A549 (cell line): ENCODE data around the gene CCDC27. TPM values are rescaled to one million over a fixed set of nuclear protein-coding genes. Genes with fewer than 3 reads are reported as not detected.

Experiments used
- ATAC-seq, 2 experiments: fragments of 200-7000 bp in 1 of 2; fragments of >200 bp in 1 of 2; cut with Nextera tagmentation in 1 of 2; cut with Tn5 transposase in 1 of 2; 3 replicates each; pipeline versions ENCODE4 v1.8.0 to v1.9.1; 2018 to 2020; ENCODE audit warnings: mild to moderate bottlenecking in 1 of 2, moderate library complexity in 1 of 2
- CTCF ChIA-PET: fragments of 300-600 bp; sonication (Branson Sonifier 250); formaldehyde crosslinking; extraction: SDS; loops from one replicate; lab custom pipeline; 2021; ENCODE audit warnings: antibody characterized with exemption, inconsistent platforms; lab: Yijun Ruan, JAX
- POLR2A ChIA-PET: fragments of 350-600 bp; formaldehyde crosslinking; extraction: SDS; loops from one replicate; lab custom pipeline; 2021; ENCODE audit warnings: antibody characterized with exemption, inconsistent platforms; lab: Yijun Ruan, JAX
- DNase-seq, 2 experiments: peaks; one replicate each; pipeline versions ENCODE4 v3.0.0 to v3.0.0-alpha.2; 2011 to 2016; ENCODE audit warnings: low read depth in 1 of 2, low spot score in 1 of 2
- FAIRE-seq: peaks from 2 replicates; lab custom pipeline; 2011; peaks lifted over from hg19 to GRCh38; lab: Jason Lieb, UNC
- H3K27ac ChIP-seq, 2 experiments: fragments of >200 bp; sonication (Bioruptor Twin); formaldehyde crosslinking; 3 replicates each; pipeline ENCODE4 v1.5.1; 2016 to 2017
- H3K4me1 ChIP-seq: fragments of >200 bp; sonication (Bioruptor Twin); formaldehyde crosslinking; 3 replicates; pipeline ENCODE4 v1.6.1; 2016
- H3K4me2 ChIP-seq: fragments of >200 bp; sonication (Bioruptor Twin); formaldehyde crosslinking; 3 replicates; pipeline ENCODE4 v1.6.1; 2016
- H3K4me3 ChIP-seq: fragments of >200 bp; sonication (Bioruptor Twin); formaldehyde crosslinking; 3 replicates; pipeline ENCODE4 v1.5.1; 2016
- H3K9me3 ChIP-seq: fragments of >200 bp; sonication (Bioruptor Twin); formaldehyde crosslinking; 3 replicates; pipeline ENCODE4 v1.6.1; 2016
- CHD2 ChIP-seq: fragments of 150-350 bp; IDR thresholded peaks from 2 replicates; pipeline ENCODE4 v1.6.1; 2014; ENCODE audit warnings: low read length; ENCODE audit not compliant: partially characterized antibody
- CHD4 ChIP-seq: fragments of 200-600 bp; sonication (generic); IDR thresholded peaks from 2 replicates; pipeline ENCODE4 v1.6.1; 2016; ENCODE audit warnings: antibody characterized with exemption, mild to moderate bottlenecking, borderline replicate concordance
- CTCF ChIP-seq: fragments of >200 bp; sonication (Bioruptor Twin); formaldehyde crosslinking; IDR thresholded peaks from 3 replicates; pipeline ENCODE4 v1.5.1; 2016
- EP300 ChIP-seq, 2 experiments: fragments of >200 bp; sonication (Bioruptor Twin); formaldehyde crosslinking; IDR thresholded peaks; 2 replicates in 1 of 2; 3 replicates in 1 of 2; pipeline ENCODE4 v1.6.1; 2016 to 2017
- FOXS1 ChIP-seq: fragments of 250-450 bp; sonication (Bioruptor Pico); IDR thresholded peaks from 2 replicates; pipeline ENCODE4 v1.5.0; 2020; ENCODE audit warnings: mild to moderate bottlenecking, moderate library complexity
- MAFK ChIP-seq: fragments of 450-650 bp; IDR thresholded peaks from 2 replicates; pipeline ENCODE4 v1.6.1; 2014; ENCODE audit not compliant: partially characterized antibody
- PHF8 ChIP-seq: fragments of 200-600 bp; sonication (generic); IDR thresholded peaks from 2 replicates; pipeline ENCODE4 v1.6.1; 2016; ENCODE audit warnings: low read depth, mild to moderate bottlenecking, antibody characterized with exemption, moderate library complexity, borderline replicate concordance
- RAD21 ChIP-seq, 2 experiments: fragments of >200 bp in 1 of 2; sonication (Bioruptor Twin) in 1 of 2; formaldehyde crosslinking in 1 of 2; IDR thresholded peaks in 1 of 2; conservative IDR thresholded peaks in 1 of 2; 2 replicates in 1 of 2; 3 replicates in 1 of 2; pipeline ENCODE4 v1.6.1; 2012 to 2018; ENCODE audit warnings: inconsistent platforms in 1 of 2
- RARB ChIP-seq: fragments of 250-450 bp; sonication (Bioruptor Pico); IDR thresholded peaks from 2 replicates; pipeline ENCODE4 v1.8.0; 2021; ENCODE audit warnings: mild to moderate bottlenecking, moderate library complexity
- RFX5 ChIP-seq: fragments of 450-650 bp; IDR thresholded peaks from 2 replicates; pipeline ENCODE4 v1.7.1; 2014; ENCODE audit warnings: antibody characterized with exemption, mild to moderate bottlenecking, moderate library complexity
- SMC3 ChIP-seq: fragments of >200 bp; sonication (Bioruptor Twin); formaldehyde crosslinking; IDR thresholded peaks from 3 replicates; pipeline ENCODE4 v1.6.1; 2018; ENCODE audit warnings: inconsistent platforms
- TFCP2L1 ChIP-seq: fragments of 250-450 bp; sonication (Bioruptor Pico); IDR thresholded peaks from 2 replicates; pipeline ENCODE4 v1.5.0; 2021; ENCODE audit warnings: mild to moderate bottlenecking
- WGBS: methylation state at CpG from one replicate; pipeline ENCODE4 v1.1.6; 2017; ENCODE audit errors: missing lambda C conversion rate; 5-methylcytosine and 5-hydroxymethylcytosine counted together
- polyA plus RNA-seq, 4 experiments: library from polyadenylated mRNA; depleted of rRNA in 3 of 4; stranded (reverse); fragments of >200 nt; fragmentation: RNase III in 1 of 4; extraction: RNeasy Plus Mini Kit Qiagen cat#74134 plus additional on column Dnase treatment in 1 of 4; gene quantifications; 2 replicates in 3 of 4; 3 replicates in 1 of 4; pipeline ENCODE4 v1.2.3, GENCODE V29; 2011 to 2017
- TF ChIP-seq, protein P1 (sequence below): fragments of 200-600 bp; sonication (generic); IDR thresholded peaks from 2 replicates; pipeline ENCODE4 v1.6.1; 2016; ENCODE audit warnings: antibody characterized with exemption, mild to moderate bottlenecking, moderate library complexity
- TF ChIP-seq, protein P2 (sequence below): IDR thresholded peaks from 2 replicates; pipeline ENCODE4 v1.6.1; 2012; ENCODE audit warnings: low read depth, borderline replicate concordance
- TF ChIP-seq, protein P3 (sequence below): fragments of 250-450 bp; sonication (Bioruptor Pico); IDR thresholded peaks from 2 replicates; pipeline ENCODE4 v1.5.0; 2021; ENCODE audit warnings: mild to moderate bottlenecking, moderate library complexity, borderline replicate concordance

CCDC27 gene
- polyA plus RNA-seq, 2 of the 4 experiments (the other 2 are of a cell fraction), result not detected

- Histone ChIP-seq H3K9me3 (no peaks in the 10 kb centered on the region), H3K27ac (no peak overlapping the region)
- POLR2A ChIA-PET, result no interaction called here
- FAIRE-seq, result no peak
- TF ChIP-seq CHD4 (no peak), MAFK (no peak), FOXS1 (no peak), CHD2 (no peak), EP300 (IDR thresholded peaks at IDR 0.05) (no peak), RARB (CRISPR knock-in tag) (no peak), CTCF (peak; percentile 31; the same call in 2 of the 3 replicates), RFX5 (no peak), SMC3 (no peak), RAD21 (conservative IDR thresholded peaks at IDR 0.05 in 1 of 2, IDR thresholded peaks at IDR 0.05 in 1 of 2) (peak; percentile 17 to 40; a peak in 2 of 5 replicates), TFCP2L1 (no peak), PHF8 (no peak)
- TF ChIP-seq, protein P1, sequence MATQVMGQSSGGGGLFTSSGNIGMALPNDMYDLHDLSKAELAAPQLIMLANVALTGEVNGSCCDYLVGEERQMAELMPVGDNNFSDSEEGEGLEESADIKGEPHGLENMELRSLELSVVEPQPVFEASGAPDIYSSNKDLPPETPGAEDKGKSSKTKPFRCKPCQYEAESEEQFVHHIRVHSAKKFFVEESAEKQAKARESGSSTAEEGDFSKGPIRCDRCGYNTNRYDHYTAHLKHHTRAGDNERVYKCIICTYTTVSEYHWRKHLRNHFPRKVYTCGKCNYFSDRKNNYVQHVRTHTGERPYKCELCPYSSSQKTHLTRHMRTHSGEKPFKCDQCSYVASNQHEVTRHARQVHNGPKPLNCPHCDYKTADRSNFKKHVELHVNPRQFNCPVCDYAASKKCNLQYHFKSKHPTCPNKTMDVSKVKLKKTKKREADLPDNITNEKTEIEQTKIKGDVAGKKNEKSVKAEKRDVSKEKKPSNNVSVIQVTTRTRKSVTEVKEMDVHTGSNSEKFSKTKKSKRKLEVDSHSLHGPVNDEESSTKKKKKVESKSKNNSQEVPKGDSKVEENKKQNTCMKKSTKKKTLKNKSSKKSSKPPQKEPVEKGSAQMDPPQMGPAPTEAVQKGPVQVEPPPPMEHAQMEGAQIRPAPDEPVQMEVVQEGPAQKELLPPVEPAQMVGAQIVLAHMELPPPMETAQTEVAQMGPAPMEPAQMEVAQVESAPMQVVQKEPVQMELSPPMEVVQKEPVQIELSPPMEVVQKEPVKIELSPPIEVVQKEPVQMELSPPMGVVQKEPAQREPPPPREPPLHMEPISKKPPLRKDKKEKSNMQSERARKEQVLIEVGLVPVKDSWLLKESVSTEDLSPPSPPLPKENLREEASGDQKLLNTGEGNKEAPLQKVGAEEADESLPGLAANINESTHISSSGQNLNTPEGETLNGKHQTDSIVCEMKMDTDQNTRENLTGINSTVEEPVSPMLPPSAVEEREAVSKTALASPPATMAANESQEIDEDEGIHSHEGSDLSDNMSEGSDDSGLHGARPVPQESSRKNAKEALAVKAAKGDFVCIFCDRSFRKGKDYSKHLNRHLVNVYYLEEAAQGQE, result no peak
- TF ChIP-seq, protein P2, sequence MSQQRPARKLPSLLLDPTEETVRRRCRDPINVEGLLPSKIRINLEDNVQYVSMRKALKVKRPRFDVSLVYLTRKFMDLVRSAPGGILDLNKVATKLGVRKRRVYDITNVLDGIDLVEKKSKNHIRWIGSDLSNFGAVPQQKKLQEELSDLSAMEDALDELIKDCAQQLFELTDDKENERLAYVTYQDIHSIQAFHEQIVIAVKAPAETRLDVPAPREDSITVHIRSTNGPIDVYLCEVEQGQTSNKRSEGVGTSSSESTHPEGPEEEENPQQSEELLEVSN, result no peak
- TF ChIP-seq, protein P3, sequence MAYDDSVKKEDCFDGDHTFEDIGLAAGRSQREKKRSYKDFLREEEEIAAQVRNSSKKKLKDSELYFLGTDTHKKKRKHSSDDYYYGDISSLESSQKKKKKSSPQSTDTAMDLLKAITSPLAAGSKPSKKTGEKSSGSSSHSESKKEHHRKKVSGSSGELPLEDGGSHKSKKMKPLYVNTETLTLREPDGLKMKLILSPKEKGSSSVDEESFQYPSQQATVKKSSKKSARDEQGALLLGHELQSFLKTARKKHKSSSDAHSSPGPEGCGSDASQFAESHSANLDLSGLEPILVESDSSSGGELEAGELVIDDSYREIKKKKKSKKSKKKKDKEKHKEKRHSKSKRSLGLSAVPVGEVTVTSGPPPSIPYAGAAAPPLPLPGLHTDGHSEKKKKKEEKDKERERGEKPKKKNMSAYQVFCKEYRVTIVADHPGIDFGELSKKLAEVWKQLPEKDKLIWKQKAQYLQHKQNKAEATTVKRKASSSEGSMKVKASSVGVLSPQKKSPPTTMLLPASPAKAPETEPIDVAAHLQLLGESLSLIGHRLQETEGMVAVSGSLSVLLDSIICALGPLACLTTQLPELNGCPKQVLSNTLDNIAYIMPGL (CRISPR knock-in tag), result no peak
- TF ChIP-seq, all 56 proteins: peak for 2
- ATAC-seq, result peak; percentile 58 to 80; a peak in 4 of 6 replicates
- Histone ChIP-seq H3K4me1 (no peaks in the 10 kb centered on the region), H3K4me3 (no peak overlapping the region), H3K4me2 (no peak overlapping the region)
- DNase-seq, result no peak
- CTCF ChIA-PET, result interaction anchor here (0.7 kb wide), 1 partner anchor 73 kb away, joined by 5 read pairs; no protein-coding TSS in a partner anchor
- WGBS, result 76% methylated on average over 14 of the region's 14 CpGs
Measured at GRCh38 chr1:3785456-3786157, 33.4 kb downstream of the CCDC27 start.
